MM.1S (cell line): ENCODE results near the gene DSCAM.

ENCODE experiments used
- DNase-seq: peaks from one replicate; pipeline ENCODE4 v3.0.0-alpha.2; 2015
- H2AFZ ChIP-seq: fragments of 300-600 bp; sonication (generic); 2 replicates; pipeline ENCODE4 v1.6.0; 2016; ENCODE audit warnings: antibody characterized with exemption, low read length
- H3F3A ChIP-seq: fragments of 300-600 bp; sonication (generic); 2 replicates; pipeline ENCODE4 v1.6.1; 2016; ENCODE audit warnings: mild to moderate bottlenecking, antibody characterized with exemption, low read length, moderate library complexity, mixed read lengths; ENCODE audit not compliant: insufficient read depth
- H3K27ac ChIP-seq: fragments of 300-600 bp; sonication (generic); 2 replicates; pipeline ENCODE4 v1.5.1; 2016; ENCODE audit warnings: mild to moderate bottlenecking, low read length
- H3K27me3 ChIP-seq: fragments of 300-600 bp; sonication (generic); replicated peaks from 2 replicates; pipeline ENCODE4 v1.6.0; 2016; ENCODE audit warnings: low read length; ENCODE audit not compliant: insufficient read depth
- H3K36me3 ChIP-seq: fragments of 300-600 bp; sonication (generic); replicated peaks from 2 replicates; pipeline ENCODE4 v1.6.1; 2016; ENCODE audit warnings: mild to moderate bottlenecking, low read length, mixed read lengths; ENCODE audit not compliant: insufficient read depth
- H3K4me1 ChIP-seq: fragments of 300-600 bp; sonication (generic); 2 replicates; pipeline ENCODE4 v1.6.1; 2016; ENCODE audit warnings: low read length, mixed read lengths
- H3K4me2 ChIP-seq: fragments of 300-600 bp; sonication (generic); 2 replicates; pipeline ENCODE4 v1.6.0; 2016; ENCODE audit warnings: low read depth, low read length
- H3K4me3 ChIP-seq: fragments of 300-600 bp; sonication (generic); 2 replicates; pipeline ENCODE4 v1.5.1; 2016; ENCODE audit warnings: low read length, mixed read lengths
- H3K79me2 ChIP-seq: fragments of 300-600 bp; sonication (generic); 2 replicates; pipeline ENCODE4 v1.6.1; 2016; ENCODE audit warnings: mixed run types, low read length, mixed read lengths
- H3K9ac ChIP-seq: fragments of 300-600 bp; sonication (generic); 2 replicates; pipeline ENCODE4 v1.6.1; 2016; ENCODE audit warnings: low read length, mixed read lengths
- H3K9me2 ChIP-seq: fragments of 300-600 bp; sonication (generic); replicated peaks from 2 replicates; pipeline ENCODE4 v1.6.1; 2016; ENCODE audit warnings: mild to moderate bottlenecking, low read length, mixed read lengths; ENCODE audit not compliant: insufficient read depth
- H3K9me3 ChIP-seq: fragments of 300-600 bp; sonication (generic); replicated peaks from 2 replicates; pipeline ENCODE4 v1.6.1; 2016; ENCODE audit warnings: mild to moderate bottlenecking, low read length, mixed read lengths; ENCODE audit not compliant: insufficient read depth
- H4K20me1 ChIP-seq: fragments of 300-600 bp; sonication (generic); 2 replicates; pipeline ENCODE4 v1.6.1; 2016; ENCODE audit warnings: mild to moderate bottlenecking, low read length, moderate library complexity, mixed read lengths; ENCODE audit not compliant: insufficient read depth
- CTCF ChIP-seq: fragments of 300-600 bp; sonication (generic); IDR thresholded peaks from 2 replicates; pipeline ENCODE4 v1.5.1; 2016; ENCODE audit warnings: antibody characterized with exemption, low read length, mixed read lengths
- EZH2 ChIP-seq: fragments of 300-600 bp; sonication (generic); optimal IDR thresholded peaks from 2 replicates; pipeline ENCODE3; 2017; ENCODE audit warnings: low read depth, mild to moderate bottlenecking, antibody characterized with exemption, low read length, mixed read lengths
- EZH2phosphoT487 ChIP-seq: fragments of 300-600 bp; sonication (generic); IDR thresholded peaks from 2 replicates; pipeline ENCODE4 v1.6.1; 2018; ENCODE audit warnings: antibody characterized with exemption, low read length

The DSCAM gene

GRCh38 chr21:40615505-40616376 is 231.2 kb downstream of the DSCAM start:
- Histone ChIP-seq H3F3A (no peaks in the 10 kb centered on the region), H2AFZ (no peak overlapping the region), H3K79me2 (no peaks in the 10 kb centered on the region), H3K9me2 (no peaks in the 10 kb centered on the region), H3K4me3 (no peak overlapping the region), H3K27me3 (no peaks in the 10 kb centered on the region), H3K4me1 (no peaks in the 10 kb centered on the region), H3K36me3 (no peaks in the 10 kb centered on the region), H3K4me2 (no peak overlapping the region), H3K27ac (no peak overlapping the region), H4K20me1 (no peaks in the 10 kb centered on the region), H3K9ac (no peak overlapping the region), H3K9me3 (no peaks in the 10 kb centered on the region)
- no peak for DNase-seq
- TF ChIP-seq EZH2 (no peak), EZH2phosphoT487 (no peak), CTCF (no peak)

- no peaks in the 10 kb centered on the region for H3F3A ChIP-seq
Observed at GRCh38 chr21:40613546-40614030, 233.4 kb downstream of the DSCAM start.

GRCh38 chr21:40610345-40610744 is 236.6 kb downstream of the DSCAM start:
- Histone ChIP-seq H4K20me1 (no peaks in the 10 kb centered on the region), H3F3A (no peaks in the 10 kb centered on the region), H3K9ac (no peak overlapping the region), H3K27me3 (no peaks in the 10 kb centered on the region), H3K9me3 (no peaks in the 10 kb centered on the region), H3K27ac (no peak overlapping the region), H3K4me2 (no peak overlapping the region), H3K79me2 (no peaks in the 10 kb centered on the region), H2AFZ (no peak overlapping the region), H3K9me2 (no peaks in the 10 kb centered on the region), H3K36me3 (no peaks in the 10 kb centered on the region), H3K4me3 (no peak overlapping the region), H3K4me1 (no peaks in the 10 kb centered on the region)
- DNase-seq, result no peak
- no peak for TF ChIP-seq EZH2
- TF ChIP-seq EZH2phosphoT487, result no peak
- no peak for TF ChIP-seq CTCF

More at GRCh38 chr21:40613546-40614030, 233.4 kb downstream of the DSCAM start:
- H3K36me3 ChIP-seq, result no peaks in the 10 kb centered on the region
- no peaks in the 10 kb centered on the region for H3K9me3 ChIP-seq
- H3K27me3 ChIP-seq, result no peaks in the 10 kb centered on the region
- no peak overlapping the region for H3K4me3 ChIP-seq
- TF ChIP-seq EZH2 (no peak), EZH2phosphoT487 (no peak), CTCF (no peak)
- no peak overlapping the region for H3K27ac ChIP-seq
- no peaks in the 10 kb centered on the region for H3K9me2 ChIP-seq
- no peaks in the 10 kb centered on the region for H4K20me1 ChIP-seq
- H3K4me2 ChIP-seq, result no peak overlapping the region
- H2AFZ ChIP-seq, result no peak overlapping the region
- H3K4me1 ChIP-seq, result no peaks in the 10 kb centered on the region
- no peaks in the 10 kb centered on the region for H3K79me2 ChIP-seq
- no peak overlapping the region for H3K9ac ChIP-seq
- DNase-seq, result no peak
